ENCODE results near the gene LYPLA2.

DNA sequence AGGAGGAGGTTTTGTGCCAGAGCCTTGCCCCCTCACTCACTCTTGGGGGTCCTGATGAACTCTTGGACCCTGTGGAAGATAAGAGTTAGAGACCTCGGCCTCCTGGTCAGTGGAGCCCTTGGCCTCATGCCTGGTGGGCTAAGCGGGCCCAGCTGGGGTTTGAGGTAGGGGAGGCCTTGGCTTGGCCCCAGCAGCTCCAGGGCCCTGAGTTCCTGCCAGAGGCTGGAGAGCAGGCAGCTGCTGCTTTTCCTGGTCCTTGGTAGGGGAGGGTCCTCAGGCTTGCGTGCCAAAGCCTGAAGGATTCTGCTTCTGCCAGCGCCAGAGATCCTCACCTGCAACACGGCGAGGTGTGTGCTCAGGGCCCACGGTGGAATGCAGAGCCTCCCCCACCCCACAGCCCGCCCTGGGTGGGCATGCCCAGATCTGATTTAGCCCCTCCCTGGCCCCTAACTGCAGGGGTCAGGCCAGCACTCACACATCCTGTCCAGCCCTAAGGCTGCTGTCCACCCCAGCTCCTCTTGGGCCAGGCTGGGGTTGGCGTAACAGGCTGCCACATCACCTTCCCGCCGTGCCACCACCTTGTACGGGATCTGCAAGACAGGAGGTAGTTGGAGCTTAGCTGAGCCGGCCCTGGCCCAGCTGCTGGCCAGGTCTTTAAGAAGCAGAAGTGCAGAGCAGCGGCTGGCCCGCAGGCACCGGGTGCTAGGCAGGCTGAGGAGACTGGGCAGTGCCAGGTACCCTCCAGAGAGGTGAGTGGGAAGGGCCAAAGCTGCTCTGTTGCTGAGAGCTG lies 4.9 kb downstream of the LYPLA2 start:
- TF ChIP-seq, protein P1, sequence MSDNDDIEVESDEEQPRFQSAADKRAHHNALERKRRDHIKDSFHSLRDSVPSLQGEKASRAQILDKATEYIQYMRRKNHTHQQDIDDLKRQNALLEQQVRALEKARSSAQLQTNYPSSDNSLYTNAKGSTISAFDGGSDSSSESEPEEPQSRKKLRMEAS (IDR thresholded peaks at IDR 0.05): no peak
- TF ChIP-seq TCF12 (IDR thresholded peaks at IDR 0.05; ENCODE audit: low read depth) (no peak), RAD21 (IDR thresholded peaks at IDR 0.05; ENCODE audit: low read depth) (no peak), CEBPB (IDR thresholded peaks at IDR 0.05) (no peak), FOXM1 (IDR thresholded peaks at IDR 0.05; ENCODE audit: borderline replicate concordance, low read depth) (no peak)
- TF ChIP-seq, protein P2, sequence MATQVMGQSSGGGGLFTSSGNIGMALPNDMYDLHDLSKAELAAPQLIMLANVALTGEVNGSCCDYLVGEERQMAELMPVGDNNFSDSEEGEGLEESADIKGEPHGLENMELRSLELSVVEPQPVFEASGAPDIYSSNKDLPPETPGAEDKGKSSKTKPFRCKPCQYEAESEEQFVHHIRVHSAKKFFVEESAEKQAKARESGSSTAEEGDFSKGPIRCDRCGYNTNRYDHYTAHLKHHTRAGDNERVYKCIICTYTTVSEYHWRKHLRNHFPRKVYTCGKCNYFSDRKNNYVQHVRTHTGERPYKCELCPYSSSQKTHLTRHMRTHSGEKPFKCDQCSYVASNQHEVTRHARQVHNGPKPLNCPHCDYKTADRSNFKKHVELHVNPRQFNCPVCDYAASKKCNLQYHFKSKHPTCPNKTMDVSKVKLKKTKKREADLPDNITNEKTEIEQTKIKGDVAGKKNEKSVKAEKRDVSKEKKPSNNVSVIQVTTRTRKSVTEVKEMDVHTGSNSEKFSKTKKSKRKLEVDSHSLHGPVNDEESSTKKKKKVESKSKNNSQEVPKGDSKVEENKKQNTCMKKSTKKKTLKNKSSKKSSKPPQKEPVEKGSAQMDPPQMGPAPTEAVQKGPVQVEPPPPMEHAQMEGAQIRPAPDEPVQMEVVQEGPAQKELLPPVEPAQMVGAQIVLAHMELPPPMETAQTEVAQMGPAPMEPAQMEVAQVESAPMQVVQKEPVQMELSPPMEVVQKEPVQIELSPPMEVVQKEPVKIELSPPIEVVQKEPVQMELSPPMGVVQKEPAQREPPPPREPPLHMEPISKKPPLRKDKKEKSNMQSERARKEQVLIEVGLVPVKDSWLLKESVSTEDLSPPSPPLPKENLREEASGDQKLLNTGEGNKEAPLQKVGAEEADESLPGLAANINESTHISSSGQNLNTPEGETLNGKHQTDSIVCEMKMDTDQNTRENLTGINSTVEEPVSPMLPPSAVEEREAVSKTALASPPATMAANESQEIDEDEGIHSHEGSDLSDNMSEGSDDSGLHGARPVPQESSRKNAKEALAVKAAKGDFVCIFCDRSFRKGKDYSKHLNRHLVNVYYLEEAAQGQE (IDR thresholded peaks at IDR 0.05; ENCODE audit: low read depth): no peak
- TF ChIP-seq, protein P3, sequence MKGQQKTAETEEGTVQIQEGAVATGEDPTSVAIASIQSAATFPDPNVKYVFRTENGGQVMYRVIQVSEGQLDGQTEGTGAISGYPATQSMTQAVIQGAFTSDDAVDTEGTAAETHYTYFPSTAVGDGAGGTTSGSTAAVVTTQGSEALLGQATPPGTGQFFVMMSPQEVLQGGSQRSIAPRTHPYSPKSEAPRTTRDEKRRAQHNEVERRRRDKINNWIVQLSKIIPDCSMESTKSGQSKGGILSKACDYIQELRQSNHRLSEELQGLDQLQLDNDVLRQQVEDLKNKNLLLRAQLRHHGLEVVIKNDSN (IDR thresholded peaks at IDR 0.05): no peak

Measured in Ishikawa (cell line).